WTC11 (cell line): ENCODE measurements around the gene FCSK.

Source experiments
- AFF4 ChIP-seq: sonication (generic); formaldehyde crosslinking; IDR thresholded peaks from 2 replicates; pipeline ENCODE4 v1.8.1; 2023; ENCODE audit warnings: mild to moderate bottlenecking, missing genetic modification reagents, borderline replicate concordance
- CTCF ChIP-seq: fragments of 200-600 bp; IDR thresholded peaks from 2 replicates; pipeline ENCODE4 v1.8.0; 2022; ENCODE audit warnings: antibody characterized with exemption
- ELF4 ChIP-seq: sonication (generic); formaldehyde crosslinking; IDR thresholded peaks from 2 replicates; pipeline ENCODE4 v1.8.1; 2022; ENCODE audit warnings: low read depth, mild to moderate bottlenecking, moderate library complexity, missing genetic modification reagents
- ETV6 ChIP-seq: sonication (generic); formaldehyde crosslinking; IDR thresholded peaks from 2 replicates; pipeline ENCODE4 v1.8.1; 2022; ENCODE audit warnings: mild to moderate bottlenecking, missing genetic modification reagents
- NFYB ChIP-seq: sonication (generic); formaldehyde crosslinking; conservative IDR thresholded peaks from 2 replicates; pipeline ENCODE4 v1.8.0; 2022; ENCODE audit warnings: low read depth, missing genetic modification reagents
- SP1 ChIP-seq: sonication (generic); formaldehyde crosslinking; conservative IDR thresholded peaks from 2 replicates; pipeline ENCODE4 v1.8.1; 2022; ENCODE audit warnings: missing genetic modification reagents
- TEAD1 ChIP-seq: sonication (generic); formaldehyde crosslinking; IDR thresholded peaks from 2 replicates; pipeline ENCODE4 v1.8.0; 2022; ENCODE audit warnings: mild to moderate bottlenecking, missing genetic modification reagents
- TEAD4 ChIP-seq: sonication (generic); formaldehyde crosslinking; IDR thresholded peaks from 2 replicates; pipeline ENCODE4 v1.8.0; 2022; ENCODE audit warnings: mild to moderate bottlenecking, missing genetic modification reagents
- ZNF121 ChIP-seq: sonication (generic); formaldehyde crosslinking; IDR thresholded peaks from 2 replicates; pipeline ENCODE4 v1.8.0; 2023; ENCODE audit warnings: missing genetic modification reagents
- ZNF138 ChIP-seq: sonication (generic); formaldehyde crosslinking; conservative IDR thresholded peaks from 2 replicates; pipeline ENCODE4 v1.8.1; 2022; ENCODE audit warnings: mild to moderate bottlenecking, moderate library complexity, missing genetic modification reagents
- ZNF317 ChIP-seq: sonication (generic); formaldehyde crosslinking; IDR thresholded peaks from 2 replicates; pipeline ENCODE4 v1.8.1; 2023; ENCODE audit warnings: low read depth, mild to moderate bottlenecking, moderate library complexity, missing genetic modification reagents, borderline replicate concordance
- ZNF416 ChIP-seq: fragments of 250-450 bp; sonication (Bioruptor Pico); IDR thresholded peaks from 2 replicates; pipeline ENCODE4 v1.9.0; 2021; ENCODE audit warnings: mild to moderate bottlenecking, inconsistent platforms

- TF ChIP-seq CTCF: no peak
- TF ChIP-seq TEAD4 (CRISPR knock-in tag): no peak
- TF ChIP-seq ZNF416 (CRISPR knock-in tag): no peak
- TF ChIP-seq ZNF317 (CRISPR knock-in tag): no peak
- TF ChIP-seq ETV6 (CRISPR knock-in tag): no peak
- TF ChIP-seq SP1 (CRISPR knock-in tag): no peak
- TF ChIP-seq TEAD1: no peak
- TF ChIP-seq ZNF121: no peak
- TF ChIP-seq NFYB (CRISPR knock-in tag): no peak
- no peak for TF ChIP-seq AFF4 (CRISPR knock-in tag)
- TF ChIP-seq ELF4: no peak
- TF ChIP-seq ZNF138 (CRISPR knock-in tag): no peak
Observed at GRCh38 chr16:70427786-70428177, 26.6 kb upstream of the FCSK start.
